Measurements from ENCODE around the gene NUP214.

- TF ChIP-seq CTCF (IDR thresholded peaks at IDR 0.05) (no peak), POLR2A (IDR thresholded peaks at IDR 0.05) (no peak)
These were observed 11.3 kb upstream of the NUP214 start for GRCh38 chr9:131114084-131114535.
